ENCODE results near the gene BTBD19.
"Not testable (repeated sequence)": the region's sequence is repeated elsewhere in the genome, so short reads cannot be mapped to it uniquely, and the experiment has no call there.

Gene BTBD19

DNA sequence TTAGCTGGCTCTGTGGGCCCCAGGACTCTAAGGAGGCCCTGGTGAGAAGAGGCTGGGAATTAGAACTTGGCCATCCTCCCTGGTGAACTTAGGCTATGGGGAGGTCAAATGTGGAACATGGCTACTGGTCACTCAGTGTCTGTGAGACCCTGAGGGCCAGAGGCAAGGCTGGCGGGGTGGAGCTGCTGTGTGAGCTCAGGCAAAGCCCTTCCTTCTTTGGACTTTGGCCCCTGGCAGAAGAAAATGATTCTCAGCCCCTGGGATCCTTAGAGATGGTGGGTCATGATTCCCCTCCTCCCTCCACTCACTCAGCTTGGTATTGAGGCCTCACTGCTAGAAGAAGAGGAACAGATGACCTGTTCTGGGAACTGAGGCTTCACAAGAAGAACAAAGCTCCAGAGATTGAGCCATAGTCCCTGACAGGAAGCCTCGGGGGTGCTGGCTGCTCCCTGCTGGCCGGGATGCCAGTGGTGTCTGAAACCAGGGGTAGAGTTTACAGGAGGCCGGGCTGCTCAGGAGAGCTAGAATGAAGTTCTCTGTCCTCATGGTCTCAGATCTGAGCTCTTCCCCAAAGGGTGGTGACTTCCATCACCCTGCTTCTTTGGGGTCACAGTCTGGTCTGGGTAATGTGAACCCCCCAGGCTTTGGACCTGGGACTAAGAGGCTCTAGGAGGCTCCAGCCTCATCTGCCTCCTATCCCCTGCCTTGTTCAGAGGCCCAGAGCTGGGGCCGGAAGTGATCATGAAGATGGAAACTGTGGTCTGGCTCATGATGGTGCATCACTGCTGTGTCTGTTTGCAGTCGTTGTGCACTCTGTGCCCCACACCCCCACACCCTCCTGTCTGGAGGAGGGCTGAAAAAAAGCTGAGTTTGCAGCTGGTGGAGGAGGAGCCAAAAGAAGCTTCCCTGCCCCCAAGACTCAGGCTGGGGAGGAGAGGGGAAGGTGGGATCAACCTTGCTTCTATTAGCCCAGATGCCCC, 905 bp downstream of the BTBD19 start:
- DNase-seq (ENCODE audit: low spot score), result no peak

DNA sequence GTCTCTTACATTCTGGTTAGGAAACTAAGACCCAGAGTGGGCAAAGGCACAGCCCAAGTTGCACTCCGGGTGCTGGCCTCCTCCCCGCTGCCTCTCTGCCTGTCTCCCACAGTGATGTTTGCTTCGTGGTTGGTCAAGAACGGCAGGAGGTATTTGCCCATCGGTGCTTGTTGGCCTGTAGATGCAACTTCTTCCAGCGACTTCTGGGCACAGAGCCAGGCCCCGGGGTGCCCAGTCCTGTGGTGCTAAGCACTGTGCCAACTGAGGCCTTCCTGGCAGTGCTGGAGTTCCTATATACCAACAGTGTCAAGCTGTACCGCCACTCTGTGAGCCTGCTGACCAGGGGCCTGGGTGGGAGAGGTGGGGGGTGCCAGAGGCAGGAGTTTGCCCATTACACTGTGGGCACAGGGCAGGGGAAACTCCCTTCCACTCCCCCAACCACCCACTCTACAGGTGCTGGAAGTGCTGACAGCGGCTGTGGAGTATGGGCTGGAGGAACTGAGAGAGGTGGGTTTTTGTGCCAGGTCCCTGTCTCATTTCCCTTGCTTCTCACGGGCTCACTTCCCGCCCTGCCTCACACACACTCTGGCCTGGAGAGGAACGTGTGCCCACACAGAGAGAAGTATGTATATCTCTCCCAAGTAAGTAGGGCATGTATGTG, 1.9 kb downstream of the BTBD19 start:
- no peak for DNase-seq (ENCODE audit: low spot score)

DNA sequence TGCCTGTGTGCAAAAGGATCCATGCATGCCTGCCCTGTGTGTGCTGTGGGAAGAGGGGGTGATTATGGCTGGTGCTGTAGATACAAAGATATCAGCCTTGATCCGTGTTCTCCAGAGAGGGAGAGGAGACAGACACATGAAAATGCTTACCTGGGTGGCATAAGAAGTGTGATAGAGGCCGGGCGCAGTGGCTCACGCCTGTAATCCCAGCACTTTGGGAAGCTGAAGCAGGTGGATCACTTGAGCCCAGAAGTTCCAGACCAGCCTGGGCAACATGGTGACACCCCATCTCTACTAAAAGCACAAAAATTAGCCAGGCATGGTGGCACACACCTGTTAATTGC, 2.4 kb downstream of the BTBD19 start:
- DNase-seq (ENCODE audit: low spot score), result not testable (repeated sequence)

DNA sequence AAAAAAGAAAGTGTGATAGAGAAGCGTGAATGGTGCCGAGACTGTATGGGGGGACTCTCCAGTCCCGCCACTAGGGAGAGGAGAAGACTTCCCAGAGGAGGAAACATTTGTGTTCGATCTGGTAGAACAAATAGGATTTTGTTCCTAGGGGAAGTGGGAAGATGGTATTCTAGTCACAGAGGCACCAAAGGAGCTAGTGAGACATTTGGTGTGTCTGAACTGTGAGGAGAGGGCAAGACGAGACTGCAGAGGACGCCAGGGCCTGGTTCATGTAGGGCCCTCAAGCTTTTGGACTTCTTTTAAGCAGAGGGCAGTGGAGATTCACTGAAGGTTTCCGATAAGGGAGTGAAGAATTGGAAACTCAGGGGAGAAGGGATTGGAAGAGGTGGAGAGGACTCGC, 2.9 kb downstream of the BTBD19 start:
- no peak for DNase-seq (ENCODE audit: low spot score)

DNA sequence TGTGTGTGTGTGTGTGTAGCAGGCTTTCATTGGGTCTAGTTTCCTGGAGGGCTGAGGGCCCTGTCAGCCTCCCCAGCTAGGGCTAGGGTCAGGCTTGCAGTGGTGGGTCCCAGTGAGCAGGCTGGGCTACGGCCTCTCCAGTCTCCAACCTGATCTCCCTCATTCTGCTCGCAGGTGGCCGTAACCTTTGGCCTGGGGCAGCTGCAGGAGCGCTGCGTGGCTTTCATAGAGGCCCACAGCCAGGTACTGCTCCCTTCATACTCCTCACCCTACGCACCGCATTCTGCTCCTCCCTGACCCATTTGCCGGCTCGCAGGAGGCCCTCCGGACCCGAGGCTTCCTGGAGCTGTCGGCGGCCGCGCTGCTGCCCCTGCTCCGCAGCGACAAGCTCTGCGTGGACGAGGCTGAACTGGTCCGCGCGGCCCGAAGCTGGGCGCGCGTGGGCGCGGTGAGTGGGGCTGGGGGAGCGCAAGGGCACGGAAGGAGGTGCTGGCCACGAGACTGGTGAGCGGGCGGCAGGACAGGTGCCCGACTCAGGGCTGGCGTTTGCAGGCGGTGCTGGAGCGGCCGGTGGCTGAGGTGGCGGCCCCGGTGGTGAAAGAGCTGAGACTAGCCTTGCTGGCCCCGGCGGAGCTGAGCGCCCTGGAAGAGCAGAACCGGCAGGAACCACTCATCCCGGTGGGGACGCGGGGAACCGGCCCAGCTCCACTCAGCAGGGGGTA, 4.7 kb downstream of the BTBD19 start:
- no peak for DNase-seq (ENCODE audit: low spot score)

DNA sequence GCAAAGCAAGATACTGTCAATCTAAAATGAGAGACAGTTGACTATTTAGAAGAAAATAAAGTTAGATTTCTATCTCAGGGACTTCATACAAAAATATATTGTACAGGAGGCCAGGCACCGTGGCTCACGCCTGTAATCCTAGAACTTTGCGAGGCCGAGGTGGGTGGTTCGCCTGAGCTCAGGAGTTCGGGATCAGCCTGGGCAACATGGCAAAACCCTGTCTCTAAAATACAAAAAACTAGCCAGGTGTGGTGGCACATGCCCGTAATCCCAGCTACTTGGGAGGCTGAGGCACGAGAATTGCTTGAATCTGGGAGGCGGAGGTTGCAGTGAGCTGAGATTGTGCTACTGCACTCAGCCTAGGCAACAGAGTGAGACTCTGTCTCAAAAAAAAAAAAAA, 7.6 kb downstream of the BTBD19 start:
- not testable (repeated sequence) for DNase-seq (ENCODE audit: low spot score)

DNA sequence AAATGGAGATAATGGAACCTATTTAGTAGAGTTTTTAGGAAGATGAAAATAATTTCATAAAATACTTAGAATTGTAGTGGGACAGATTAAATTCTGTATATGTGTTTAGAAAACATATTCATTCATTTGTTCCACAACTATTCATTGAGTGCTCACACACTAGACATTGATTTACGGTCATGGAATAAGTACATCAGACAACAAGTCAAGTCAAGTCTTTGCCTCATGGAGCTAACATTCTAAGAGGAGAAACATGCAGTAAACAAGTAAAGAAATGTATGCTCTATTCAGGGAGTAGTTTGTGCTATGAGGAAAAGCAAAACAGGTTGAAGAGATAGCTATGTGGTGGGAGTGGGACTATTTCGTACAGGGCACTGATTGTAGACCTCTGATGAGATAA, 9.0 kb downstream of the BTBD19 start:
- no peak for DNase-seq (ENCODE audit: low spot score)

DNA sequence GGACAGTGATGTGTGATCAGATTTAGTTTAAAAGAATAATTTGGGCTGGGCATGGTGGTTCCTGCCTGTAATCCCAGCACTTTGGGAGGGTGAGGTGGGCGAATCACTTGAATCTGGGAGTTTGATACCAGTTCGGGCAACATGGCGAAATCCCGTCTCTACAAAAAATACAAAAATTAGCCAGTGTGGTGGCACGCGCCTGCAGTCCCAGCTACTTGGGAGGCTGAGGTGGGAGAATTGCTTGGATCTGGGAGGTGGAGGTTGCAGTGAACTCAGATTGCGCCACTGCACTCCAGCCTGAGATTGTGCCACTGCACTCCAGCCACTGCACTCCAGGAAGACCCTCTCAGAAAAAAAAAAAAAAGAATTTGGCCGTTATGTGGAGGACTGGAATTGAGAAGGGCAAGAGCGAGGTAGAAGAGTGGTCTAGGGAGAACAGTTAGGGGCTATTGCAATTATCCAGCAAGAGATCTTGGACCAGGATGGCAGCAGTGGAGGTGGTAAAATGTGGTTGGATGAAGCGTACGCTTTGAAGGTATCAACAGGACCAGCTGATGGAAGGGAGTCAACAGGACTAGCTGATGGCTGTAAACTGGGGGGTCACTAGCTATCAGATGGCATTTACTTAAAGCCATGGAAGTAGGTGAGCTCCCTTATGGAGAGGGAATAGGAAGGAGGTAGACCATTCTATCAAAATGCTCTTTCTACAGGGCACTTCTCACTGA, 9.6 kb downstream of the BTBD19 start:
- no peak for DNase-seq (ENCODE audit: low spot score)

DNA sequence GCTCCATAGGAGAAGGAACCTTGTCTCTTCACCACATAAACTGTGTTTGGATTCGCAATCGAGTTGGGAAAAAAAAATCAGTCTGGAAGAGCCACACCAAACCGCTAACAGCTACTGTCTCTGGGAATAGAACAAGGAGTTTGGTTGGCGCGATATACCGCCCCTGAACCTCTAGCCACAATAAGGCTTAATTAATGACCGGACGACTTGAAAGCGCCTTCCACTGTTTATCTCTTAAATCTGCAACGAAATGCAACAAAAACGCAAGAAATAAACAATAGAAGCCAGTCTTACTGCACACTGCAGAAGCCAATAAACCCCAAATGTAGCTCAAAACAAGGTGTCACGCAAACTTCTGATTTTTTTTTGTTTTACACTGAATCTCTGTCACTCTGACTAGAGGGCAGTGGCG, 10.9 kb downstream of the BTBD19 start:
- DNase-seq (ENCODE audit: low spot score), result no peak

DNA sequence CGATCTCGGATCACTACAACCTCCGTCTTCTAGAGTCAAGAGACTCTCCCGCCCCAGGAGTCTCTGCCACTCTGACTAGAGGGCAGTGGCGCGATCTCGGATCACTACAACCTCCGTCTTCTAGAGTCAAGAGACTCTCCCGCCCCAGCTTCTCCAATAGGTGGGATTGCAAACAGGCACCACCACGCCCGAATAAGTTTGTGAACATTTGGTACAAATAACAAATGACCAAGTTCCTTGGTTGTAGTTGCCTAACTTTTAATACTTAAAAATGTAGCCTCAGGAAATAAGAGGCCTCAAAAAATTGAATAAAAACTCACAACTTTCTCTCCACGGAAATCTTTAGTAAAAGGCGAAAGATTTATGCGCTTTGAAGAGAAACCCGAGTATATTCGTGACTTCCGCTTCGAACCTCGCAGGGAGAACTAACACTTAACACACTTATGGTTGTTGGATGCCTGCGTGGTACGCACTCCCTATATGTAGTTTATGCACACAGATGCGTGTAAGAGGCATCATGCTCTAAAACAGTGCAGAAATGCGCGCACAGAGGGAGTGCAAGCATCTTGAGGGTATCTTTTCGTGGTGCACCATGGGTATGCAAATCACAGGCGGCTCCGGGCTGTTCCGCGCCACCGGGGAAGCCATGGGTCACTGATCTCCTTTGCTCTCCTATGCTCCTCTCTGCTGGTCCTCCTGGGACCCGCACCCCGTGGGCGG, 11.4 kb downstream of the BTBD19 start:
- peak; percentile 96 for DNase-seq (ENCODE audit: low spot score)

DNA sequence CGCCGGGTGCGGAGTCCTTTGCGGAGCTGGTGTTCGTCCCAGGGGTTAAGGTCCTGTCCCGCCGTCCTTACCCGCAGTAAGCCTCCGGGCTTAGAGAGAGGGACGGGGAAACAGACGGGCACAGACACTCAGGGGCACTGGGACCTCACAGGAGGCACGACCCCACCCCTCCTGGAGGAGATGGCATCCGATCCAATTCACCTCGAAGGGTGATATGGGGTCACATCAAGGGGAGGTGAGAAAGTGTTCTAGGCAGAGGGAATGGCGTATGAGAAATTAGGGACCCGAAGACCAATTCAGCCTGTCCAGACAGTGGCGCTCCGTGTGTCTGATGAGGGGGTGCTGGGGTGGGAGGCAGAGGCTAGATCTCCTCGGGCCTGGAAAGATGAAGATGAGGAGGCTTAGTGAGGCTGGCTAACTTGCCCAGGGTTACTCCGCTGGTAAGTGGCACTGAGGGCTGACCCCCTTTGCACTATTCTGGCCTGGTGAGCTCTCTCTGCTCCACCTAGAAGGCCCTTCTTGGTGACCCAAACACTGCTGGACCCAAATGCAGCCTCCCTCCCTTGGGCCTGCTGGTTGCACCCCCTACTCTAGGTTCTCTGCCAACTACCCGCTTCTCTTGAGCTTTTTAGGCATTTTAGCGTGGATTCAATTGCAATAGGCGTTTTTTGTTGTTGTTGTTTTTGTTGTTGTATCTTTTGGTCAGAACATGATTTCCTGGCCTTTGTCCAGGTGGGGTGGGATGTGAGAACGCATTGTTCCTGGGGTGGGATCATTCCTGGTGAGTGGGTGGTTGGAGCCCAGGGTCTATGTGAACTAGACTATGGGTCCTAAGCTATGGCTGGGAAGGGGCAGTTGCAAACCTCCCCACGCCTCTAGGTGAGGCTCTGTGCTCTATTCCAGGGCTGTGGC, 12.3 kb downstream of the BTBD19 start:
- DNase-seq (ENCODE audit: low spot score), result no peak

DNA sequence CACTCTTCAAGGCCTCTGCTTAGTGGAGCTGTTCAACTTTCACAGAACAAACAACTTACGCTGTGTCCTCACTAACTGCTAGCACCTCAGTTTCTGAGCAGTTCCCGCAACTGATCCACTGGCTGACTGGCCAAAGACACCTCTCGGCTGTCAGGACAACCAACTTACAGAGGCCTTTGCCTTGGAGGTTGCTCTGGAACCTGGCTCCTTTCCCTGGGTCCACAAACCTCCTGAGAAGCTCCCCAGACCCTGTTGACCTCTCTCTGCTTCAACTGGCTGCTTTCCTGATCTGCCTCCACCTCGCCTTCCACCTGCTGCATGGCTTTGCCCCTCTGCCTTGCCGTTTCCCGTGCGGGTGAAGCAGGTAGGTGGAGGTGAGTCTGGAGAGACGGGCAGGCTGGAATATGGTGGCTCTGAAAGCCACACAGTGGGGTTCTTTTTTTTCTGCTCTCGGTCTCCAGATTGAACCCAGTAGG, 13.0 kb downstream of the BTBD19 start:
- no peak for DNase-seq (ENCODE audit: low spot score)

DNA sequence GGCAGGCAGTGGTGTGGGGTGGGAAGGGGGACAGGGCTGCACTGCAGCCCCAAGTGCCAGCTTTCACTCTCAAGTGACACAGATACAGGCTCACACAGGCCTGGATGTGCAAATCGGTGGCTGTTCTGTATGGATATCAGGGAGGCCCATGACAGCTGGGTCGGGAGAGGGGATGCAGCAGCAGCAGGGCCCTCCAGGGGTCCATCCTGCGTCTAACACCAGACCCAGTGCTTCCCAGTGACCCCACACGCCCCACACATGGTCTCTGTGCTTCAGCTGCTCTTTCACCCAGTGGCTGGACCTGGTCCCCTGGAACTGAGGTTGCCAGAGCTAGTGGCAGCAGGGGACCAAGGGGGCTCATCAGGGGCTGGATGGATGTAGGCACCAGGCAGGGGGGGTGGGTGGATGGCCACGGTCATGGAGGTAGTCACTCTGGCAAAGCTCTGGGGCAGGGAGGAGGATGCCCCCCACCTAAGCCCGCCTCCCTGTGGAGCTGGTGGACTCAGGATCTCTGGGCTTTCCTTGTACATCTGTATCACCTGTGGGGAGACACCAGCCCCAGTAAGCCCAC, 13.9 kb downstream of the BTBD19 start:
- no peak for DNase-seq (ENCODE audit: low spot score)

DNA sequence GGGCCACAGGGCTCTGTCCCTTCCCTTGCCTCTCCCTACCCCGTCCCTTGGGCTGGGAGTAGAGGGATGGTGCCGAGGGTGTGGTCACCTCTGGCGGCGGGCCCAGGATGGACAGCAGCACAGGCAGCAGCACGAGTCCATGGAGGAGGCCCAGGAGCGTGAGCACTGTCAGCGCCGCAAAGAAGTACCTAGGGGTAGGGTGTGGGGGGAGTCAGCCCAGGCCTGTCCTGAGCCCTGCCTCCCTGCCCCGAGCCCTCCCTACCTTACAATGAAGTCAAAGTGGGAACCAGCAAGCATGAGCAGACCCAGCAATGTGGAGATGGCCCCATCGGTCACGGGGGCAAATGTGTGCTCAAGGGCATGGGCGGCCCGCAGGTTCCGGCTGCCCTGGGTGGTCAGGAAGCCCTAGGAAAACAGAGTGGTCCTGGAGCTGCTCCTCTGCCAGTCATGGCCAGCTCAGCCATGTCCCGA, 14.7 kb downstream of the BTBD19 start:
- DNase-seq (ENCODE audit: low spot score), result no peak

DNA sequence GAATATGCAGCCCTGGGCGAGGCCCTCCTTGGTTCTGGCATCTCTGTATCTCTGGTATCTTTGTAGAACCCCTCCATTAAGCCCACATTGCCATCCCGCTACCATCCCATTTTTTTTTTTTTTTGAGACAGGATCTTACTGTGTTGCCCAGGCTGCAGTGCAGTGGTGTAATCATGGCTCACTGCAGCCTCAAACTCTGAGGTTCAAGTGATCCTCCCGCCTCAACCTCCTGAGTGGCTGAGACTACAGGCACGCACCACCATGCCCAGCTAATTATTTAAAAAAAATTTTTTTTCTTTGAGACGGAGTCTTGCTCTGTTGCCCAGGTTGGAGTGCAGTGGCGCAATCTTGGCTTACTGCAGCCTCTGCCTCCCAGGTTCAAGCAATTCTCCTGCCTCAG, 16.1 kb downstream of the BTBD19 start:
- DNase-seq (ENCODE audit: low spot score), result not testable (repeated sequence)

DNA sequence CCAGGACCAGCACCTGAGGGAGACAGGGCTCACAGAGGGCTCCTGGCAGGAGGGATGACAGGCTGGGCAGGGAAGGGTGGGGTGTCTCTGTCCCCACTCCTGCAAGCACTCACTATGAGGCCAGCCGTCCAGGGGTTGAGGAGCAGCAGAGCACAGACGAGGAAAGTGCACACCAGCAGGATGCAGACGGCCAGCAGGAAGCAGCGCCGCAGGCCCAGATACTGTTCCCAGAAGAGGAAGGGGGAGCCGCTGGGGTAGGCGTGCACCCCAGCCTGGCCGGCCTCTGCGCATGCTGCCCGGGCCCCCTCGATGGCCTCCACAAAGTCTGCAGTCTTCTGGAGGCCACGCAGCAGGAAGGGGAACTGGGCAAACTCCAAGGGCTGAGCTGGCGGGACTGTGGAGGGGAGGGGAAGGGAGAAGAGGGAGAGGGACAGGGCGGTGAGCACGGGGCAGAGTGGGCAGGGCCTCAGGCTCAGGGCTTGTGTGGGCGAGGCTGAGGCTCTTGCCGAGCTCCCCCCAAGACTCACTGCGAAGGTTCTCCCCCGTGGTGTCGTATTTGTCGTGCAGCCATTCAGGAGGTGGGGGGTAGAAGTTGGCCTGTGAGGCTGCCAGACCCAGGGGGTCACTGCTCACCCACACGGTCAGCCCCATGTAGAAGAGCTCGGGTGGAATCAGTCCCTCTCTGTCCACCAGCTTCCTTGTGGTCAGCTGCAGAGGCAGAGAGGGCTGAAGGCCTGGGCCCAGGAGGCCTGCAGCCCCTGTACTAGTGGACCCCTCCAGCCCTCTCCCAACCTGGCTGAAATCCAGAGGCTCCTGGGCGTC, 18.3 kb downstream of the BTBD19 start:
- no peak for DNase-seq (ENCODE audit: low spot score)

DNA sequence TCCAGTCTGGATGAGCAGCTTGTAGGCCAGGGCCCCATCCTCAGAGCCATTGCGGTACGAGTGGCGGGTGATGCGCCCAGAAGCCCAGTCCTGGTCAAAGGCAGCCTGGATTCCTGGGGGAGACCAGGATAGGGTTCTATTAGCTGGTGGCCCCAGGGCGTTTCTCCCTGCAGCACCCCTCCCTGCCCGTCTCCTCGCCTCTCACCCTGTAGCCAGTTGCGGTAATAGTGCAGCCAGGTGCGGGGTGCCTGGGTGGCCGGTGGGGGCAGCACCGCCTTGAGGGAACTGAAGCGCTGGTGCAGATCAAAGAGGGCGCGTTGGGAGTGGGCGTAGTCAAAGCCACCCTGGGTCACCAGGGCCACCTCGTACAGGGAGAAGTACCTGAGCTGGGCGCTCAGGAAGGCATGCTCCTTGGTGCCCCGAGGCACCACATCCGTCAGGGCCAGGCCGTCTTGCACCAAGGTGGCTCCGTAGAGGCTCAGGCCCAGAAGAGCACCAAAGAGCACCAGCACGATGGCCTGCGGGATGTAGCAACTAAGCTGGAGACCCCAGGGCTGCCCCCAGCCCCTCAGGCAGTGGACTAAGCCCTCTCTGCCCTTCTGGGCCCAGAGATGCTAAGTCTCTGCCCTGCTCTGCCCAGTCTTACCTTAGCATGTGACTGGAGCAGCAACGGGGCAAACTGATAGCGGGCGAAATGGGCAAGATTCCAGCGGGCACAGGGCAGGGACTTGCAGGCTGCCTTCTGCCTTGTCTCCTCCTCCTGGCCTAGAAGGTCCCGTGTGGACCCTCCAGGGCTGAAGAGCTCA, 19.1 kb downstream of the BTBD19 start:
- no peak for DNase-seq (ENCODE audit: low spot score)

Measured in RKO (cell line).